Activated B cell treated with CpG ODN at 0.5 μM for 24 hours (primary cell): ENCODE results near the gene FBXO10. TPM values are rescaled to one million over a fixed set of nuclear protein-coding genes. Genes with fewer than 3 reads are reported as not detected.
A peak's percentile ranks its signal among the peaks of the same experiment; 100 is the strongest.
"Not testable (repeated sequence)": the region's sequence is repeated elsewhere in the genome, so short reads cannot be mapped to it uniquely, and the experiment has no call there.

Source experiments
- ATAC-seq: fragments of 200-7000 bp; cut with Tn5 transposase; one replicate; pipeline ENCODE4 v1.10.0; 2021; ENCODE audit warnings: low read depth, mild to moderate bottlenecking, moderate library complexity
- CTCF ChIA-PET: fragments of 350-600 bp; sonication (Branson Sonifier 250); formaldehyde crosslinking; loops from one replicate; lab custom pipeline; 2021; ENCODE audit warnings: antibody characterized with exemption; lab: Charles Lee
- POLR2A ChIA-PET: fragments of 350-600 bp; sonication (Branson Sonifier 250); formaldehyde crosslinking; loops from one replicate; lab custom pipeline; 2021; ENCODE audit warnings: antibody characterized with exemption; lab: Charles Lee
- DNase-seq: peaks from one replicate; pipeline ENCODE4 v3.0.0; 2022
- H3K27ac Mint-ChIP-seq: one replicate; pipeline ENCODE4 v1.8.0; 2020; ENCODE audit warnings: mixed read lengths
- H3K27me3 Mint-ChIP-seq: one replicate; pipeline ENCODE4 v1.8.0; 2021; ENCODE audit warnings: mixed read lengths
- H3K36me3 Mint-ChIP-seq: one replicate; pipeline ENCODE4 v1.8.0; 2021; ENCODE audit warnings: low read depth, mixed read lengths
- H3K4me1 Mint-ChIP-seq: one replicate; pipeline ENCODE4 v1.8.0; 2021; ENCODE audit warnings: mixed read lengths
- H3K4me3 Mint-ChIP-seq: one replicate; pipeline ENCODE4 v1.8.0; 2020; ENCODE audit warnings: mild to moderate bottlenecking, mixed read lengths
- H3K9me3 Mint-ChIP-seq: one replicate; pipeline ENCODE4 v1.8.0; 2020; ENCODE audit warnings: mixed read lengths
- CTCF ChIP-seq: fragments of 200-600 bp; IDR thresholded peaks from one replicate; pipeline ENCODE4 v1.8.0; 2022; ENCODE audit warnings: antibody characterized with exemption, mild to moderate bottlenecking
- intact Hi-C: fragments of 100-400 bp; cut with micrococcal nuclease; formaldehyde crosslinking; loops from one replicate; pipeline ENCODE4 v1.15.1; 2024
- total RNA-seq: library from RNA; stranded (reverse); gene quantifications from 2 replicates; pipeline ENCODE4 v1.2.3, GENCODE V29; 2022

FBXO10 gene
- total RNA-seq, 1 donor from 2014 or later = 39.4 TPM

- Mint-ChIP-seq H3K27ac (no peak overlapping the region), H3K36me3 (no peaks in the 10 kb centered on the region), H3K4me1 (peaks cover 23% of the 10 kb centered on the region), H3K4me3 (no peak overlapping the region), H3K27me3 (no peaks in the 10 kb centered on the region), H3K9me3 (peaks cover 3% of the 10 kb centered on the region)
- no peak for TF ChIP-seq CTCF
- ATAC-seq = no peak
- intact Hi-C loops = loop anchor here (2.0 kb wide), 1 partner anchor 24 kb away; no protein-coding TSS in a partner anchor
- POLR2A ChIA-PET = no interaction called here
- CTCF ChIA-PET = no interaction called here
- no peak for DNase-seq
Observed at GRCh38 chr9:37474438-37474837, 101.7 kb downstream of the FBXO10 start.

GRCh38 chr9:37473982-37474381, 102.2 kb downstream of the FBXO10 start:
- H3K4me3 Mint-ChIP-seq, CTCF ChIA-PET, H3K27ac Mint-ChIP-seq, H3K36me3 Mint-ChIP-seq, H3K27me3 Mint-ChIP-seq, H3K9me3 Mint-ChIP-seq, ATAC-seq, POLR2A ChIA-PET, DNase-seq: not testable (repeated sequence)
- intact Hi-C loops = loop anchor here (2.0 kb wide), 1 partner anchor 23 kb away; no protein-coding TSS in a partner anchor
- H3K4me1 Mint-ChIP-seq = peaks cover 23% of the 10 kb centered on the region

GRCh38 chr9:37471942-37472684, 104.1 kb downstream of the FBXO10 start:
- H3K4me1 Mint-ChIP-seq = peaks cover 11% of the 10 kb centered on the region
- intact Hi-C loops = no loop called here
- POLR2A ChIA-PET = no interaction called here
- no peaks in the 10 kb centered on the region for H3K36me3 Mint-ChIP-seq
- TF ChIP-seq CTCF = no peak
- CTCF ChIA-PET = no interaction called here
- H3K27ac Mint-ChIP-seq = no peak overlapping the region
- H3K27me3 Mint-ChIP-seq = no peaks in the 10 kb centered on the region
- H3K9me3 Mint-ChIP-seq = peaks cover 3% of the 10 kb centered on the region
- ATAC-seq = no peak
- H3K4me3 Mint-ChIP-seq = peak overlapping the region; percentile 53
- DNase-seq = no peak

GRCh38 chr9:37468620-37469019, 107.6 kb downstream of the FBXO10 start:
- Mint-ChIP-seq H3K36me3 (peaks cover 11% of the 10 kb centered on the region), H3K9me3 (peaks cover 1% of the 10 kb centered on the region), H3K4me1 (peaks cover 27% of the 10 kb centered on the region), H3K4me3 (no peak overlapping the region), H3K27me3 (no peaks in the 10 kb centered on the region), H3K27ac (no peak overlapping the region)
- ChIA-PET CTCF (no interaction called here), POLR2A (no interaction called here)
- intact Hi-C loops = no loop called here
- TF ChIP-seq CTCF = no peak
- ATAC-seq (no peak), DNase-seq (no peak)

GRCh38 chr9:37467530-37467929, 108.7 kb downstream of the FBXO10 start:
- Mint-ChIP-seq H3K36me3 (peaks cover 18% of the 10 kb centered on the region), H3K4me1 (peaks cover 38% of the 10 kb centered on the region)
- POLR2A ChIA-PET, CTCF ChIA-PET, H3K27me3 Mint-ChIP-seq, H3K27ac Mint-ChIP-seq, H3K4me3 Mint-ChIP-seq, H3K9me3 Mint-ChIP-seq, intact Hi-C loops, ATAC-seq, DNase-seq: not testable (repeated sequence)

GRCh38 chr9:37466037-37466709, 110.0 kb downstream of the FBXO10 start:
- no peak for TF ChIP-seq CTCF
- Mint-ChIP-seq H3K4me1 (peaks cover 36% of the 10 kb centered on the region), H3K27me3 (no peaks in the 10 kb centered on the region), H3K4me3 (peak overlapping the region; percentile 98), H3K9me3 (no peaks in the 10 kb centered on the region), H3K36me3 (peaks cover 26% of the 10 kb centered on the region), H3K27ac (peak overlapping the region; percentile 98)
- ATAC-seq (no peak), DNase-seq (peak; percentile 30)
- ChIA-PET CTCF (no interaction called here), POLR2A (interaction anchor here (0.6 to 2.5 kb wide), 21 partner anchors 19 to 700 kb away, joined by 3 to 25 read pairs (median 7); partner anchors contain the start of genes EXOSC3, FBXO10, GRHPR and POLR1E)
- intact Hi-C loops = loop anchor here (1.0 kb wide), 1 partner anchor 19 kb away; the partner anchor contains the start of gene POLR1E
